ENCODE data around the gene SPAG9.

DNA sequence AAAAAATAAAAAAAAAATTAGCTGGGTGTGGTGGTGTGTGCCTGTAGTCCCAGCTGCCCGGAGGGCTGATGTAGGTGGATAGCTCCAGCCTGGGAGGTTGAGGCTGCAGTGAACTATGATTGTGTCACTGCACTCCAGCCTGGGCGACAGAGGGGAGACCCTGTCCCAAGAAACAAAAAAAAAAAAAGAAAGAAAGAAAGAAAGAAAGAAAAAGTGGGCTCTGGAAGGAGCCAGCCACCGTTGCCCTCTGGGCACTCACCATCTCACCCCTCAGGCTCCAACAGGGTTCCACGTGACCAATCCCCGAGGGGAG, 167.2 kb downstream of the SPAG9 start:
- TF ChIP-seq SP1 (IDR thresholded peaks at IDR 0.05) (no peak), HDGF (IDR thresholded peaks at IDR 0.05; ENCODE audit: borderline replicate concordance) (no peak), ZNF384 (IDR thresholded peaks at IDR 0.05) (no peak), FOXA1 (IDR thresholded peaks at IDR 0.05) (no peak), NFRKB (IDR thresholded peaks at IDR 0.05) (no peak), TARDBP (IDR thresholded peaks at IDR 0.05) (no peak)

Measured in HEK293T (cell line).